Measurements from ENCODE around the gene USP32.
A peak's percentile ranks its signal among the peaks of the same experiment; 100 is the strongest.
"Not testable (repeated sequence)": the region's sequence is repeated elsewhere in the genome, so short reads cannot be mapped to it uniquely, and the experiment has no call there.

The USP32 gene, protein sequence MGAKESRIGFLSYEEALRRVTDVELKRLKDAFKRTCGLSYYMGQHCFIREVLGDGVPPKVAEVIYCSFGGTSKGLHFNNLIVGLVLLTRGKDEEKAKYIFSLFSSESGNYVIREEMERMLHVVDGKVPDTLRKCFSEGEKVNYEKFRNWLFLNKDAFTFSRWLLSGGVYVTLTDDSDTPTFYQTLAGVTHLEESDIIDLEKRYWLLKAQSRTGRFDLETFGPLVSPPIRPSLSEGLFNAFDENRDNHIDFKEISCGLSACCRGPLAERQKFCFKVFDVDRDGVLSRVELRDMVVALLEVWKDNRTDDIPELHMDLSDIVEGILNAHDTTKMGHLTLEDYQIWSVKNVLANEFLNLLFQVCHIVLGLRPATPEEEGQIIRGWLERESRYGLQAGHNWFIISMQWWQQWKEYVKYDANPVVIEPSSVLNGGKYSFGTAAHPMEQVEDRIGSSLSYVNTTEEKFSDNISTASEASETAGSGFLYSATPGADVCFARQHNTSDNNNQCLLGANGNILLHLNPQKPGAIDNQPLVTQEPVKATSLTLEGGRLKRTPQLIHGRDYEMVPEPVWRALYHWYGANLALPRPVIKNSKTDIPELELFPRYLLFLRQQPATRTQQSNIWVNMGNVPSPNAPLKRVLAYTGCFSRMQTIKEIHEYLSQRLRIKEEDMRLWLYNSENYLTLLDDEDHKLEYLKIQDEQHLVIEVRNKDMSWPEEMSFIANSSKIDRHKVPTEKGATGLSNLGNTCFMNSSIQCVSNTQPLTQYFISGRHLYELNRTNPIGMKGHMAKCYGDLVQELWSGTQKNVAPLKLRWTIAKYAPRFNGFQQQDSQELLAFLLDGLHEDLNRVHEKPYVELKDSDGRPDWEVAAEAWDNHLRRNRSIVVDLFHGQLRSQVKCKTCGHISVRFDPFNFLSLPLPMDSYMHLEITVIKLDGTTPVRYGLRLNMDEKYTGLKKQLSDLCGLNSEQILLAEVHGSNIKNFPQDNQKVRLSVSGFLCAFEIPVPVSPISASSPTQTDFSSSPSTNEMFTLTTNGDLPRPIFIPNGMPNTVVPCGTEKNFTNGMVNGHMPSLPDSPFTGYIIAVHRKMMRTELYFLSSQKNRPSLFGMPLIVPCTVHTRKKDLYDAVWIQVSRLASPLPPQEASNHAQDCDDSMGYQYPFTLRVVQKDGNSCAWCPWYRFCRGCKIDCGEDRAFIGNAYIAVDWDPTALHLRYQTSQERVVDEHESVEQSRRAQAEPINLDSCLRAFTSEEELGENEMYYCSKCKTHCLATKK (N-terminal part only)

DNA sequence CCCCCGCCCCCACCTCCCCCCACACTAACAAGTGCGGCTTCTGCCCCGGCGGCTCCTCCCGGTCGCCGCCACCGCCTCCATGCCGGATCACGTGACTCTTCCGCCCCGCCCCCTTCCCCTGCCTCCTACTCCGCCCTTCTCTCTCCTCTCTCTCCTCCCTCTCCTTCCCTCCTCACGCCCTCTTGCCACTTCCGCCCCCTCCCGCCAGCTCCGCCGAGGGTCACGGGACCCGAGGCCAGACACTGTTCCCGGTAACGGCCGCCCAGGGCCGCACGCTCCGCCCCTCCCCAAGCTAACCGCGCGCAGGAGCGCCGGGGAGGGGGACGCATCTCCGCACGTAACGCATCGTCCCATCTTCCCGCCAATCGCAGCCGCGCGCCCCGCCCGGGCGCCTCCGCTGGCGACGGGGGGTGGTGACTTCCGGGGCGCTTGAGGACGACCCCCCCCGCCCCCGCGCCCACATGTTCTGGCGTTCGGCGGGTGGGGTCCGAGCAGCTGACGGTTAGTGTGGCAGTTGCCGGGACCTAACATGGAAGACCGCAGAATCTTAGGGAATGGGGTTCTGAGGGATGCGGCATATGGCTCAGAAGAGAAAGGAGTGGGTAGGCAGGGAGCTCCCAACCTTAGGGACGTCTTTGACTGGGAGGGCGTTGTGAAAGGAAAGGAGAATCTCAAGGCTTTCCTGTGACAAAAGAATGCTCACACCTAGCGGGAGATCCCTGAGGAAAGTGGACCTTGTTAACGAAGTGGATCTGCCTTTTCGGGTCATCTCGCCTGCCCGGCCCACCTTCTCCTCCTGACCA, at the start of gene USP32:
Gene USP32 (minus strand): TSS at position 92 of the 803 bp plus-strand sequence. CDS start 194 bp downstream, outside the sequence.
- DNase-seq: peak; percentile 96

DNA sequence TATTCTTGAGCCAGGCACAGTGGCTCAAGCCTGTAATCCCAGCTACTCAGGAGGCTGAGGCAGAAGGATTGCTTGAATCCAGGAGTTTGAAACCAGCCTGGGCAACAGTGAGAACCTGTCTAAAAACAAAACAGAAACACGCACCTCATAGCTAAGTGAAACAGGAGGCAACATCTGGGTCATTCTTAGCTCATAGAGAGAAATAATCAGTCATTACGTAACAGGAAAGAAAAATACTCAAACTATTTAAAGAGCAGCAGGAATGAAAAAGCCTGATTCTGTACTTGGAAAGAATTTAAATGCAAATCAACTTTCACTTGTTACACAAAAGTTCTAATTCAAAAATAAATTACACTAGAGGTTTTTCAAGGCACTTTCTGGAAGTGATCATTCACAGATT, 47.6 kb upstream of the USP32 start:
- DNase-seq: no peak

DNA sequence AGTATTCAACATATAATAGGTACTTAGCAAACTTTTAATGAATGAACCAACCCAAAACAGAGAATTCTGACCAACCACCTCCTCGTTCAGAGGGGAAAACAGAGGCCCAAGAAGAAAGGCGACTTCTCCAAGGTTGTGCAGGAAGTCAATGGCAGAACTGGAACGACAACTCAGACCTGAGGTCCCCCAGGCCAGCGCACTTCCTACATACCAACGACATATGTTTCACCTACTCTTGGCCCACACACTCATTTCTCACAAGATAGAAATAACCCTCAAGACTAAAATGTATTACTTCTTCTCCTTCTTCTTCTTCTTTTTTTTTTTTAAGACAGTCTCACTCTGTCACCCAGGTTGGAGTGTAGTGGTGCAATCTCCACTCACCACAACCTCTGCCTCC, 44.7 kb upstream of the USP32 start:
- no peak for DNase-seq

DNA sequence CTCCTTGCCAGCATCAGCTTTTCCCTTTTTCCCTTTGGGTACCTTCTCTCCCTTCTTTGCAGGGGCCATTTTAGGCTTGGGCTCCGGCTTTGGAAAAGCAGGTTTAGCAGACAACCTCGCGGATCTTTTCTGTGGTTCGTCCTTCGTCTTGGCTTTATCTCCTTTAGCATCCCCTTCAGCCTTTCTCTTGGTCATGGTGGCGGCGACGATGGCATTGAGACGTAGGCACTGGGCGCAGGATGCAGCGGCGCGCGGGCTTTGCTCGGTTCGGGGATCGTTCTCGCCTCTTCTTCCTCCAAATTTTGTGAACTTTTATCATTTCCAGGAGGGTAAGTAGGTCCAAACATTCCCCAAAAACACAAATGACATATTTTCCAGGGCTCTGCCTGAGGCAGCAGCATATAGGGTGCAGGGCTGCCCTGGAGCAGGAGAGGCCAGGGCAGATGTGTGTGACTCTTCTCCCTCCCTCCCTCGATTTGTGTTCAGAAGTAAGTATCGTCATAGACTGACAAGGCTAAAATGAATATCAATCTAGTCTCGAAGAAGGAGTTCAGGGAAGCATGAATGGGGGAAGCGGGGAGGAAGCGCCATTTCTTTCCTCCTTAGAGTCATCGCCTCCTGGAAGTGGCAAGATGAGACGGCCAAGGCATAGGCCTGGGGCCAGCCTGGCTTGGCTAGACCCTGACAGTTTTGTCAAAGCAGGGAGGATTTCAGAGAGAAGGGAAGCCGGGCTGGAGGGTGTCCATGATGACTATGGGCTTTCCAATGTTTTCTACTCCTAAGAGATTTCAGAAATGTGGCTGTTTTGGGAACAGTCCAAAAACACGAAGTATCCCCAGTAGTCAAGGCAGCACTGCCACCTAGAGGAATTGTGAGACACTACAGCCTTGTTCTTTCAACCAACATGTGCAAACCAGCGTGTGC, 43.6 kb upstream of the USP32 start:
- no peak for DNase-seq

DNA sequence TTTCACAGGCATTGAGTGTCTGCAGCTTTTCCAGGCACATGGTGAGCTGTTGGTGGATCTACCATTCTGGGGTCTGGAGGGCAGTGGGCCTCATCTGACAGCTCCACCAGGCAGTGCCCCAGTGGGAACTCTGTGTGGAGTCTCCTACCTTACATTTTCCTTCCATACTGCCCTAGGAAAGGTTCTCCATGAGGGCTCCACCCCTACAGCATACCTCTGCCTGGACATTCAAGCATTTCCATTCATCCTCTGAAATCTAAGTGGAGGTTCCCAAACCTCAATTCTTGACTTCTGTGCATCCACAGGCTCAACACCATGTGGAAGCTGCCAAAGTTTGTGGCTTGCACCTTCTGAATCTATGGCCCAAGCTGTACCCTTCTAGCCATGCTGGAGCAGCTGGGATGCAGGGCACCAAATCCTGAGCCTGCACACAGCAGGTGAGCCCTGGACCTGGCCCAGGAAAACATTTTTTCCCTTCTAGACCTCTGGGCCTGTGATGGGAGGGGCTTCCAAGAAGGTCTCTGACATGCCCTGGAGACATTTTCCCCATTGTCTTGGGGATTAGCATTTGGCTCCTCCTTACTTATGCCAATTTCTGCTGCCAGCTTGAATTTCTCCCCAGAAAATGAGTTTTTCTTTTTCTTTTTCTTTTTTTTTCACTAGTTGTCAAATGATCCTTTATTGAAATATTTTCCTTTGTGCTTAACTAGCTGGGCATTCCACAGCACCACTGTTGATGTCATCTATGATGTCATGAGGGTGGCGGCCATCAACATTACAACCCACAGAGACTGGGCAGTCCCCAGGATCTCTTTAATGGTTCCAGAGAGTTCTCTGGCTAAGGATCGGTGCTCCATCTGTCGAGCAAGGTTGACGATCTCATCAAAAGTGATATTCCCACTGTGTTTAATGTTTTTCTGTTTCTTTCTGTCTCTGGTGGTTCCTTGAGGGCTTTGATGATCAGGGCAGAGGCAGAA, 41.4 kb upstream of the USP32 start:
- DNase-seq: not testable (repeated sequence)

DNA sequence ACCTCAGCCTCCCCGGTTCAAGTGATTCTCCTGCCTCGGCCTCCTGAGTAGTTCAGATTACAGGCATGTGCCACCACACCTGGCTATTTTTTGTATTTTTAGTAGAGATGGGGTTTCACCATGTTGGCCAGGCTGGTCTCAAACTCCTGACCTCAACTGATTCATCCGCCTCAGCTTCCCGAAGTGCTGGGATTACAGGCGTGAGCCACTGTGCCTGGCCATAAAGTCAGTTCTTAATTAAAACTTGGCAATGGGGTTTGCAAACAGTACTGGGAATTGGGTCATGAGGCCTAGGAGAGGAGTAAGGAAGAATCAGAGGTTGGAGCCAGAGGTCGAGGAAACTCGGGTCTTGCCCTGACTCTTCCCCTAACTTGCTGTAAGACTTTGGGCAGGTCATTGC, 38.6 kb upstream of the USP32 start:
- not testable (repeated sequence) for DNase-seq

DNA sequence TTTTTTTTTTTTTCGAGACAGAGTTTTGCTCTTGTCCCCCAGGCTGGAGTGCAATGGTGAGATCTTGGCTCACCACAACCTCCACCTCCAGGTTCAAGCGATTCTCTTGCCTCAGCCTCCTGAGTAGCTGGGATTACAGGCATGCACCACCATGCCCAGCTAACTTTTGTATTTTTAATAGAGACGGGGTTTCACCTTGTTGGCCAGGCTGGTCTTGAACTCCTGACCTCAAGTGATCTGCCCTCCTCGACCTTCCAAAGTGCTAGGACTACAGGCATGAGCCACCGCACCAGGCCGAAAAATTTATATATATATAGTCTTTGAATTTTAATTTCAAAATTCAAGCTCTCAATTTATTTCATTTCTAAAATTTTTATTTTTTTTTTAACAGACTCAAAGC, 36.6 kb upstream of the USP32 start:
- not testable (repeated sequence) for DNase-seq

DNA sequence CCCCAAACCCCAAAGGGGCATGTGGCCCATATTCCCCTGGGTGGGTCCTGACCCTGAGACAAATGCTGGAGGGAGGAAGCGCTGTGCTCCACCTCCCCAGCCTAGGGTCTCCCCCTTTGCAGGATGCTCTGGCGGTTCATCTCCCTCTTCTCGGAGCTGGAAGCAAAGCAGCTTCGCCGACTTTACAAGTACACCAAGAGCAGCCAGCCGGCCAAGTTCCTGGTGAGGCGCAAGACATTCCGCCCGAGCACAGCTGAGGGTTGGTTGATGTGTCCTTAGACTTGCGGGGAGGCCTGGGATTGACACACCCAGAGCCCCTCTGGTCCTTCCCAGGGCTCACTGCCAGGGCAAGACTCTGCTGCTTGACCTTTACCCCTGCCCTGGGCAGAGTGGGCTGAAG, 34.7 kb upstream of the USP32 start:
- DNase-seq: no peak

DNA sequence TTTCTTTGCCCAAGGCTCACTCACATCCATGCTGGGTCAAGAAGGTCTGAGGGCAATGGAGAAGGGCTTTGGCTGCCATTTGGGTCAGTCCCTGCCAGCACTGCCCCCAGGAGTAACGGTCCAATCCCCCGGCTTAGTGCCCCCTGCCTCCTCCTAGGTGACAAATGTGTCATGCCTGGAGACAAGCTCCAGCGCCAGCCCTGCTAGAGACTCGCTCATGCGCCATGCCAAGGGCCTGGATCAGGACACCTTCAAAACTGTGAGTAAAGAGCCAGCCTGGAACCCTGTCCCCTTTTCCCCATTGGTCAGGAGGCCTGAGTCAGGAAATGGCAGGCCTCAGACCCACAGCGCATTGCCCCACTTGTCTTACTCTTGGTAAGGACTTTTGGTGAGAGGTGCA, 33.7 kb upstream of the USP32 start:
- DNase-seq: no peak

DNA sequence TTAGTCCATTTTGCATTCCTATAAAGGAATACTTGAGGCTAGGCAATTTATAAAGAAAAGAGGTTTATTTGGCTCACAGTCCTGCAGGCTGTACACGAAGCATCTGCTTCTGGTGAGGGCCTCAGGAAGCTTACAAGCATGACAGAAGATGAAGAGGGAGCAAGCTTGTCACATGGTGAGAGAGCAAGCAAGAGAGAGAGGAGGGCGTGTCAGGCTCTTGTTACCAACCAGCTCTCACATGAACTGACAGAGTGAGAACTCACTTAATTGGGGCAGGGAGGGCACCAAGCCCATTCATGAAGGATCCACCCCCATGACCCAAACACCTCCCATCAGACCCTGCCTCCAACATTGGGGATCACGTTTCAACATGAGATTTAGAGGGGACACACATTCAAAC, 31.9 kb upstream of the USP32 start:
- DNase-seq: no peak

DNA sequence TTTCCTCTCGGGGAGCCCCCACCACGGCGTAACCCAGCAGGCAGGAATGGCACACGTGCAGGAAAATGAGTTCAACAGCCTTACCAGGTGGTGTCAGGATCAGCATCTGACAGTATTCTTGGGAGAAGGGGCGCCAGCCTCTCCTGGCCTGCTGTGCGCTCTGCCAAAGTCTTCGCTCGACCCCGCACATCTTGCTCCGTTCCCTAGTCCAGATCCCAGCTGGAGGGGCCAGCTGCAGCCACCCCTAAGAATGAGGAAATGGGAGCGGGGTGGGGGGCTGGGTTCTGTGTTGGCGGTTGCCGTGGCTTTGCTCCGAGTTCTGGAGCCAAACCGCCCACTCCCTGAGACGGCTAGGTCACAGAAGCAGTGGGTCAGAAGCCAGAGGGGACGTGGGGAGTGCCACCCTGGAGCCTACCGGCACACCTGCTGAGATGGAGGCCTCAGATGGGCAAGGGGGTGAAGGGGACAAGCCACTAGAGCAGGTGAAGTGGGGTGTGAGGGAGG, 30.3 kb upstream of the USP32 start, which contains the start of gene CHCT1:
Gene CHCT1 (plus strand): TSS at position 328 of the 504 bp plus-strand sequence. CDS start 104 bp downstream, at position 432.
- DNase-seq: no peak

DNA sequence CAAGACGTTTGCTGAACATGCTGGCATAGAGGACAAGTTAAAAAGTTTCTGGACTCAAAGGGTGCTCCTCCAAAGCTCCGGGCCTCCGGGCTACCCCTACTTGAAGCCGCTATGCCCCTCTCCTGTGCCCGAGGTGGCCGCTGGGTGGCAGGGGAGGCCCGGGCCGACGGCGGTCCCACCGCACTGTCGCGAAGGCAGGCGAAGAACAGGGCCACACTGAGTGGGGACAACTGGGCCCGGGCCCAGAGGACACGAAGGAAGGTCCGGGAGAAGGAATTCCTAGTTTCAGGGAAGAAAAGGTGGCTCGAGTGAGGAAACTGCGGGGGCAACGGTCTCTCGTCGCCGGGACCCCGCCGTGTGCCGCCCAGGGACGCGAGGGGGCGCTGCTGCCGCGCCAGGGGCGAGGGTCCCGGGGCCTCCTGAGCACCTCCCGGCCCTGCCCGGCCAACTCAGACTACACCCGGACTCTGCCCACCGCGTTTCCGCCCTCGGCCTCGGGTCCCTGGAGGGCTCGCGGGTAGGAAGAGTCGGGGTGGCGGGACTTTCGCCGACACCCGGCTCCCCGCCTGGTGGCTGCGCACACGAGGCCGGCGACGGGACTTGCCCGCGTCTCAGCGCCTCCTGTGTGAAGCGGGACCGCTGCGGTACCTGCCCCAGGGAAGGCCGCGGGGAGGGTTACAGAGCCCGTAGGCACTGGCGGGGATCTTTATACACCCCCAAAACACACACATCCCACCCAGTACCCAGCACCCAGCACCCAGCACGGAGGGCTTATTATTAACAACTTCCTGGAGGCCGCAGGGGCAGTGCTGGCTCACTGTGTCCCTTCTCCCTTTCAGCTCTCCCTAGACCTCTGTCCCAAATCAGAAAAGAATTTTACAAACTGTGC, 29.6 kb upstream of the USP32 start:
- DNase-seq: no peak

DNA sequence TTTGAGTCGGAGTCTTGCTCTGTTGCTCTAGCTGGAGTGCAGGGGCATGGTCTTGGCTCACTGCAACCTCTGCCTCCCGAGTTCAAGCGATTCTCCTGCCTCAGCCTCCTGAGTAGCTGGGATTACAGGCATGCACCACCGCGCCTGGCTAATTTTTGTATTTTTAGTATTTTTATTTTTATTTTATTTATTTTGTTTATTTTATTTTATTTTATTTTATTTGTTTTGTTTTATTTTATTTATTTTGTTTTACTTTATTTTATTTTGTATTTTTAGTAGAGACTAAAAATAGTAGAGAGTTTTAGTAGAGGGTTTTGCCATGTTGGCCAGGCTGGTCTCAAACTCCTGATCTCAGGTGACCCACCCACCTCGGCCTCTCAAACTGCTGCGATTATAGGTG, 27.9 kb upstream of the USP32 start:
- DNase-seq: not testable (repeated sequence)

DNA sequence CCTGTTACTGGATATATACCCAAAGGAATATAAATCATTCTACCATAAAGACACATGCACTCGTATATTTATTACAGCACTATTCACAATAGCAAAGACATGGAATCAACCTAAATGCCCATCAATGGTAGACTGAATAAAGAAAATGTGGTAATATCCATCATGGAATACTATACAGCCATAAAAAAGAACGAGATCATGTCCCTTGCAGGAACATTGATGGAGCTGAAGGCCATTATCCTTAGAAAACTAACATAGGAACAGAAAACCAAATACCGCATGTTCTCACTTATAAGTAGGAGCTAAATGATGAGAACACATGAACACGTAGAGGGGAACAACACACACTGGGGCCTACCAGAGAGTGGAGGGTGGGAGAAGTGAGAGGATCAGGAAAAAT, 27.1 kb upstream of the USP32 start:
- DNase-seq: not testable (repeated sequence)

DNA sequence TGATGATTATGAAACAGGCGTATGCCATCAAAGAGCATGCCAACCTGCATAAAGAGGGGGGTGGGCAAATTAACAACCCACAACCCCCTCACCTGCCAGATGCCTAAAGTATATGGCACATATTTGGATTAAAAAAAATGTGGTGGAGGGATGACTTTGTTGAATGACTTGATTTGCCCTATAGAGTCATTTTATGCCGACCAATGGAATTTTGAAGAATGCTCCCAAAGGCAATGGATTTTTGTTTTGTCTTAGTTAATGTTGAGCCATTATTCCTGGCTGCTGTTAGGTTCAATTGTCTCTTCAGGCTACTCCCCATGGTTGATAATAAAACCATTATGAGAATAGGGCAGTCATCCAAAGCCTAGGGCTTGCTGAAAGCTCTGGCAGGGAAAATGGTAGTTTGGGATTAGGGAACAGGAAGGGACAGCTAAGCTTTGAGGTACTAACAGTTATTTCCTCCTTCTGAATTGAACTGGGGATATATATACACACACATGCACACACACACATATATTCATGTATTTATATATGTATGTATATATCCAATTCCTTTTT, 24.5 kb upstream of the USP32 start:
- DNase-seq: no peak

DNA sequence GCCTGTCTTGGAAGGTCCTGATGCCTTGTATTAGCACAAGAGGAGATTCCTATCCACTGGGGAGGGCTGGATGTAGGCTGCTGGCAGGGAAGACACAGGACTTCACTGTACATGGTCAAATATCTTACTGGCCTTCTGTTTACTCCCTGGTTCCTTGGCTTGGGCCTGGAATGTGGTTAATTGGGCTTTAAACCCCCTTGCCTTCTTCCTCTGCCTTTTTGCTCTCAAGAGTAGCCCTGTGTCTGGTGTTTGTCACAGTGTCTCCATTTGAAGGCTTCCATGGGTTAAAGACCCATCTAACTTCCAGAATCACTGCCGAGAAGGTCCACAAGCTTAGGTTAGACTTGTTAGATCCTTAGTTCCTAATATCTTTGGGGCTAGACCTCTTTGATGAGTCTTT, 23.2 kb upstream of the USP32 start:
- no peak for DNase-seq

DNA sequence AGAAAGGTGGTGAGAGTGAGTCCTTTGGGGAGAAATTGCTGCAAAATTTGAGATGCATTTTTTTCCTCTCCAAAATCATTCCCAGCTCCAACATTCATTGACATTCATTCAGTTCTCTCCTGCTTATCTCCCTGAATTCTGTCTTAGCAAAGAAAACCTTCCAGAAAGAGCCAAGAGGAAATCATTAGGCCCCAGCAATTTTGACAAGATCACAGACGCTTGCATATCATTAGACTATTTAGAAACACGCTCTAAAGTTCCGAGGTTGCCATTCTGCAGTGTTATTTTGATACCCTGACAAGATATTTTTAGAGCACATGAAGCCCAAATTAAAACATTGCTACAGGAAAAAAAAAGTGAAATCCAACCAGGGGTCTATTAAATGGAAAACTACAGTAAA, 20.8 kb upstream of the USP32 start:
- DNase-seq: no peak

DNA sequence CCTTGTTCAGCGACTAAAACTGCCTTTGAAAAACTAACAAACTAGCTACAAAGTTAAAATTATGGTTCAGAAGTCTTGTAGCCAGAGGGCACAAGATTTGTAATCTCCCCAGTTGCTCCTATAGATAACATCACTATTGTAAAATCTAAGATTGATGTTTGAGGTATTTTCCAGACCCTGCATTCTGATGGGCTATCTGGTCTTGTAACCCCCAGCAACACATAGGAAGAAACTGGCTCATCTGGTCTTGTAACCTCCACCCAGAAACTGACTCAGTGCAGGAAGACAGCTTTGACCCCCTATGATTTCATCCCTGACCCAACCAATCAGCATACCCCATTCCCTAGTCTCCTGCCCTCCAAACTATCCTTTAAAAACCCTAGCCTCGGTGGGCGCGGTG, 18.1 kb upstream of the USP32 start:
- DNase-seq: no peak

Measured in NCI-H187 treated with DMSO at 0.1 percent for 48 hours (cell line).